BE2C (cell line): ENCODE results near the gene MTFMT.

ENCODE experiments used
- DNase-seq: peaks from one replicate; pipeline ENCODE4 v3.0.0-alpha.2; 2020
- H3K27me3 ChIP-seq: fragments of 250-450 bp; sonication (Bioruptor Pico); 2 replicates; pipeline ENCODE4 v1.5.1; 2020; ENCODE audit warnings: mild to moderate bottlenecking
- H3K36me3 ChIP-seq: fragments of 250-450 bp; sonication (Bioruptor Pico); 2 replicates; pipeline ENCODE4 v1.5.1; 2020; ENCODE audit warnings: mild to moderate bottlenecking
- H3K4me1 ChIP-seq: fragments of 250-450 bp; sonication (Bioruptor Pico); 2 replicates; pipeline ENCODE4 v1.5.1; 2020
- H3K4me3 ChIP-seq: 2 replicates; pipeline ENCODE4 v1.5.1; 2011; ENCODE audit warnings: low read depth, low read length
- H3K9me3 ChIP-seq: fragments of 250-450 bp; sonication (Bioruptor Pico); 2 replicates; pipeline ENCODE4 v1.5.1; 2020
- TF ChIP-seq, protein P1 (sequence below): IDR thresholded peaks from 2 replicates; pipeline ENCODE4 v1.5.1; 2012; ENCODE audit warnings: mild to moderate bottlenecking, low read depth, low read length

The MTFMT gene

GRCh38 chr15:65042776-65043327 lies 13.4 kb upstream of the MTFMT start:
- Histone ChIP-seq H3K27me3 (no peaks in the 10 kb centered on the region), H3K4me3 (no peak overlapping the region), H3K4me1 (peaks cover 3% of the 10 kb centered on the region), H3K36me3 (no peaks in the 10 kb centered on the region), H3K9me3 (no peaks in the 10 kb centered on the region)
- no peak for DNase-seq
- TF ChIP-seq, protein P1, sequence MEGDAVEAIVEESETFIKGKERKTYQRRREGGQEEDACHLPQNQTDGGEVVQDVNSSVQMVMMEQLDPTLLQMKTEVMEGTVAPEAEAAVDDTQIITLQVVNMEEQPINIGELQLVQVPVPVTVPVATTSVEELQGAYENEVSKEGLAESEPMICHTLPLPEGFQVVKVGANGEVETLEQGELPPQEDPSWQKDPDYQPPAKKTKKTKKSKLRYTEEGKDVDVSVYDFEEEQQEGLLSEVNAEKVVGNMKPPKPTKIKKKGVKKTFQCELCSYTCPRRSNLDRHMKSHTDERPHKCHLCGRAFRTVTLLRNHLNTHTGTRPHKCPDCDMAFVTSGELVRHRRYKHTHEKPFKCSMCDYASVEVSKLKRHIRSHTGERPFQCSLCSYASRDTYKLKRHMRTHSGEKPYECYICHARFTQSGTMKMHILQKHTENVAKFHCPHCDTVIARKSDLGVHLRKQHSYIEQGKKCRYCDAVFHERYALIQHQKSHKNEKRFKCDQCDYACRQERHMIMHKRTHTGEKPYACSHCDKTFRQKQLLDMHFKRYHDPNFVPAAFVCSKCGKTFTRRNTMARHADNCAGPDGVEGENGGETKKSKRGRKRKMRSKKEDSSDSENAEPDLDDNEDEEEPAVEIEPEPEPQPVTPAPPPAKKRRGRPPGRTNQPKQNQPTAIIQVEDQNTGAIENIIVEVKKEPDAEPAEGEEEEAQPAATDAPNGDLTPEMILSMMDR = no peak

DNA sequence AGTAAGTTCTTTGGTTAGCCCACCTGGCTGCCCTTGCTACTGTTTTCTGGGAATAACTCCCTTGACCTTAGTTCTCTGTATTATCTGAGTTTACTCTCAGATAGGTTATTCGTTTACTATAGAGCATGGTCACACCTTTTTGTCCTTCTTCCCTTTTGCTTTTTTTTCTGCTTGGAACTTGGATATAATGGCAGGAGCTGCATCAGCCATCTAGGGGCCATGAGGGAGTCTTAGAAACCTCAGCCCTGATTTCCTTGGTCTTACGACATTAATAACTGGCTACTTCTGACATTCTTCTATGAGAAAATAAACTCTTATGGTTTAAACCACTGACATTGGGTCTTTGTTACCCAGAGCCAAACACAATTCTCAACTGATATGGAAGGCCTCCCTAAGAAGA lies 12.3 kb upstream of the MTFMT start:
- TF ChIP-seq, protein P1 = no peak
- no peaks in the 10 kb centered on the region for H3K27me3 ChIP-seq
- H3K36me3 ChIP-seq = no peaks in the 10 kb centered on the region
- H3K9me3 ChIP-seq = no peaks in the 10 kb centered on the region
- H3K4me1 ChIP-seq = peaks cover 3% of the 10 kb centered on the region
- no peak overlapping the region for H3K4me3 ChIP-seq
- no peak for DNase-seq

DNA sequence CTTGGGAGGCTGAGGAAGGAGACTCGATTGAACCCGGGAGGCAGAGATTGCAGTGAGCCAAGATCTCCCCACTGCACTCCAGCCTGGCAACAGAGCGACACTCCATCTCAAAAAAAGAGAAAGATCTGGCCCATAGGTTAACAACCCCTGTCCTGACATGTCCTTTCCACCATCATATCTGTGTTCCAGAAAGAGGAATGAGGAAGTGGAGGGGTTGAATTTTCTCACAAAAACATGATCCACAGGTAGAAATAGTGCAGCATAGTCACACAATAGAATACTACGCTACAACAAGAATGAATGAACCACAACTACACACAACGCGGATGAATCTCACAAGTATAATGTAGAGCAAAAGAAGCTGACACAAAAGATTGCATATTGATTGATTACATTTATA lies 11.0 kb upstream of the MTFMT start:
- TF ChIP-seq, protein P1 = no peak
- DNase-seq = no peak
- Histone ChIP-seq H3K27me3 (no peaks in the 10 kb centered on the region), H3K9me3 (no peaks in the 10 kb centered on the region), H3K4me1 (peaks cover 2% of the 10 kb centered on the region), H3K36me3 (no peaks in the 10 kb centered on the region), H3K4me3 (no peak overlapping the region)

- H3K9me3 ChIP-seq = no peaks in the 10 kb centered on the region
- no peak overlapping the region for H3K4me3 ChIP-seq
- no peaks in the 10 kb centered on the region; the same call in 1 of the 2 replicates for H3K4me1 ChIP-seq
- no peaks in the 10 kb centered on the region for H3K27me3 ChIP-seq
- TF ChIP-seq, protein P1 = no peak
- DNase-seq = no peak
- H3K36me3 ChIP-seq = no peaks in the 10 kb centered on the region
These were observed 9.4 kb upstream of the MTFMT start for GRCh38 chr15:65038836-65039235.

DNA sequence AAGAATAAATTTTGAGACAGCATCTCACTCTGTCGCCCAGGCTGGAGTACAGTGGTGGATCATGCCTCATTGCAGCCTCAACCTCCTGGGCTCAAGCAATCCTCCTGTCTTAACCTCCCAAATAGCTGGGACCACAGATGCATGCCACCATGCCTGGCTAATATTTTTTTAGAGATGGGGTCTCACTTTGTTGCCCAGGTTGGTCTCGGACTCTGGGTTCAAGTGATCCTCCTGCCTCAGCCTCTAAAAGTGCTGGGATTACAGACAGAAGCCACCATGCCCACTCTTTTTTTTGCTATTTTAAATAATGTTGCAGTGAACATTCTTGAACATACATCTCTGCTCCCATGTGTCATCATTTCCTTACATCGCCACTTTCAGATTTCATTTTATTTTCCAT lies 9.0 kb upstream of the MTFMT start:
- H3K36me3 ChIP-seq = no peaks in the 10 kb centered on the region
- TF ChIP-seq, protein P1 = no peak
- H3K27me3 ChIP-seq = no peaks in the 10 kb centered on the region
- no peaks in the 10 kb centered on the region for H3K9me3 ChIP-seq
- H3K4me3 ChIP-seq = no peak overlapping the region
- DNase-seq = no peak
- H3K4me1 ChIP-seq = peaks cover 1% of the 10 kb centered on the region; the same call in 1 of the 2 replicates

- H3K4me1 ChIP-seq = peaks cover 4% of the 10 kb centered on the region; the same call in 1 of the 2 replicates
- no peaks in the 10 kb centered on the region for H3K36me3 ChIP-seq
- no peaks in the 10 kb centered on the region for H3K27me3 ChIP-seq
- no peaks in the 10 kb centered on the region for H3K9me3 ChIP-seq
- DNase-seq = no peak
- TF ChIP-seq, protein P1 = no peak
- no peak overlapping the region for H3K4me3 ChIP-seq
These were observed 7.9 kb upstream of the MTFMT start for GRCh38 chr15:65037309-65037708.
